Measurements from ENCODE around the gene LMO2. TPM values are rescaled to one million over a fixed set of nuclear protein-coding genes. Genes with fewer than 3 reads are reported as not detected.

The LMO2 gene
- total RNA-seq, 3 donors from 2014 or later (not counting 1 experiment from before 2014, with no cell fraction given), result 2.8 to 9.6 (median 5.6) TPM

DNA sequence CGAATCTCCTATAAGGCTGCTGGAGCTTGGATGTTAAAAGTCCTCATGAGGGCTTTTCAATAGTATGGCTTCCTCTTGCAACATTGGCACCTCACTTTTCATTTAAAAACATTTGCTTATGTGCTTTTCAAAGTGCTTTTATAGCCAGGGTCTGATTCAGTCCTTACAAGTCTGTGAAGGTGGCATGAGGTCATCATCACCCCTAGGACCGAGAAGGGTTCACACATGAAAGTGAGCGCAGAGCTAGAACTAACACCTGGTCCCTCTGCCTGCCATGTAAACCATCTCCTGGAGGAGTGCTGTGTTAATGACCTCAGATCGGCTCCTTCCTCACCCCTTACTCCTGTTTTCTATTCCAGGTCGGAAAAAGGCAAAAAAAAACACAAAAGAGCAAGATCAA lies 12.2 kb upstream of the LMO2 start:
- no peaks in the 10 kb centered on the region for H3K9me3 ChIP-seq (ENCODE audit: control insufficient read depth, insufficient read depth, low read length)
- ATAC-seq (no peak), DNase-seq (no peak)
- H3K27me3 ChIP-seq (ENCODE audit: control insufficient read depth, insufficient read depth, low read length), result peaks cover 7% of the 10 kb centered on the region
- peaks cover 46 to 84% of the 10 kb centered on the region in 2 donors for H3K27me3 Mint-ChIP-seq (ENCODE audit: low read depth in 2 of 2)
- WGBS (ENCODE audit: insufficient coverage), result 77% methylated on average over 5 of the region's 5 CpGs
- H3K27ac ChIP-seq (ENCODE audit: low read length), result no peak overlapping the region
- peaks cover 8% of the 10 kb centered on the region for H3K4me1 ChIP-seq (ENCODE audit: control insufficient read depth, insufficient read depth, low read length)
- TF ChIP-seq, protein P1, sequence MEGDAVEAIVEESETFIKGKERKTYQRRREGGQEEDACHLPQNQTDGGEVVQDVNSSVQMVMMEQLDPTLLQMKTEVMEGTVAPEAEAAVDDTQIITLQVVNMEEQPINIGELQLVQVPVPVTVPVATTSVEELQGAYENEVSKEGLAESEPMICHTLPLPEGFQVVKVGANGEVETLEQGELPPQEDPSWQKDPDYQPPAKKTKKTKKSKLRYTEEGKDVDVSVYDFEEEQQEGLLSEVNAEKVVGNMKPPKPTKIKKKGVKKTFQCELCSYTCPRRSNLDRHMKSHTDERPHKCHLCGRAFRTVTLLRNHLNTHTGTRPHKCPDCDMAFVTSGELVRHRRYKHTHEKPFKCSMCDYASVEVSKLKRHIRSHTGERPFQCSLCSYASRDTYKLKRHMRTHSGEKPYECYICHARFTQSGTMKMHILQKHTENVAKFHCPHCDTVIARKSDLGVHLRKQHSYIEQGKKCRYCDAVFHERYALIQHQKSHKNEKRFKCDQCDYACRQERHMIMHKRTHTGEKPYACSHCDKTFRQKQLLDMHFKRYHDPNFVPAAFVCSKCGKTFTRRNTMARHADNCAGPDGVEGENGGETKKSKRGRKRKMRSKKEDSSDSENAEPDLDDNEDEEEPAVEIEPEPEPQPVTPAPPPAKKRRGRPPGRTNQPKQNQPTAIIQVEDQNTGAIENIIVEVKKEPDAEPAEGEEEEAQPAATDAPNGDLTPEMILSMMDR (IDR thresholded peaks at IDR 0.05), result no peak
- H3K9me3 Mint-ChIP-seq, result no peaks in the 10 kb centered on the region
- H3K4me3 ChIP-seq (ENCODE audit: low read length), result no peak overlapping the region
- peaks cover 0 to 8% of the 10 kb centered on the region in 2 donors for H3K4me1 Mint-ChIP-seq
- H3K36me3 ChIP-seq (ENCODE audit: control insufficient read depth, insufficient read depth, low read length), result no peaks in the 10 kb centered on the region
- no peaks in the 10 kb centered on the region for H3K36me3 Mint-ChIP-seq
- no peak overlapping the region for H3K4me3 Mint-ChIP-seq
- no peak overlapping the region for H3K27ac Mint-ChIP-seq
- intact Hi-C loops (cut with micrococcal nuclease), result no loop called here

DNA sequence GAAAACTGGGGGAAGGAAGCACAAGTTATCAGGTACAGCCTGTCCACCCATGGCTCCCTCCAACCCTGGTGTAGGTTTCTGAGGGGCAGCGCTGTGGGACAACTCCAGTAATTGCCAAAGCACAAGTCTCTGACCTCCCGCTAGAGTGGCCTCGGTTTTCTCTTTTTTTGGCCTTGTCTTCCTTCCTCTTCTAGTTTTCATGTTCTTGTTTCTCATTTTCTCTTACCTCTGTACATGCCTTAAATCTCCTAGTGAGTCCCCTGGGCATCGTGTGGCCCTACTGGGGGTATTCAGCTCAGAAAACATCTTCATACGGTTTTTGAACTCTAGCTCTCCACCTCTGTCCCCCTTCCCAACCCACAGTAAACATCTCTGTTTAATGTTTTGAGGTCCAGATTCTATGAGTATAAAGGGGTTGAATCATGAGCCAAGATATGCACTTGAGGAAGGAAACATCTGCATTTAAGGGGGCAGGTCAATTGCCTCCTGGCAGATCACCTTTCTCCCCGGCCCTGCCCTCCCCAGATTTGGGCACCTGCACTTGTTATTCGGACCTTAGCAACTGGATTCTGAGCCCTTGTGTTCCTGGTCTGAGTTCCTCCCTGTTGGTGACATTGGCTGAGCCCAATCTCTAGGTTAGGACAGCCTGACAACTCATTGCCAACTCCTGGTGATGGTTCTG lies 8.4 kb upstream of the LMO2 start:
- H3K27ac ChIP-seq (ENCODE audit: low read length), result no peak overlapping the region
- no peaks in the 10 kb centered on the region for H3K36me3 Mint-ChIP-seq
- 54% methylated on average over 6 of the region's 7 CpGs for WGBS (ENCODE audit: insufficient coverage)
- H3K27me3 Mint-ChIP-seq (ENCODE audit: low read depth in 2 of 2), result peaks cover 54 to 85% of the 10 kb centered on the region in 2 donors
- DNase-seq, result no peak
- H3K4me1 Mint-ChIP-seq, result peaks cover 0 to 11% of the 10 kb centered on the region in 2 donors
- no peak overlapping the region for H3K4me3 Mint-ChIP-seq
- intact Hi-C loops (cut with micrococcal nuclease), result no loop called here
- no peak for ATAC-seq
- no peak overlapping the region for H3K27ac Mint-ChIP-seq
- H3K4me1 ChIP-seq (ENCODE audit: control insufficient read depth, insufficient read depth, low read length), result peaks cover 22% of the 10 kb centered on the region
- H3K36me3 ChIP-seq (ENCODE audit: control insufficient read depth, insufficient read depth, low read length), result no peaks in the 10 kb centered on the region
- peaks cover 34% of the 10 kb centered on the region for H3K27me3 ChIP-seq (ENCODE audit: control insufficient read depth, insufficient read depth, low read length)
- no peaks in the 10 kb centered on the region for H3K9me3 ChIP-seq (ENCODE audit: control insufficient read depth, insufficient read depth, low read length)
- no peaks in the 10 kb centered on the region for H3K9me3 Mint-ChIP-seq
- TF ChIP-seq, protein P1 (IDR thresholded peaks at IDR 0.05), result no peak
- no peak overlapping the region for H3K4me3 ChIP-seq (ENCODE audit: low read length)

DNA sequence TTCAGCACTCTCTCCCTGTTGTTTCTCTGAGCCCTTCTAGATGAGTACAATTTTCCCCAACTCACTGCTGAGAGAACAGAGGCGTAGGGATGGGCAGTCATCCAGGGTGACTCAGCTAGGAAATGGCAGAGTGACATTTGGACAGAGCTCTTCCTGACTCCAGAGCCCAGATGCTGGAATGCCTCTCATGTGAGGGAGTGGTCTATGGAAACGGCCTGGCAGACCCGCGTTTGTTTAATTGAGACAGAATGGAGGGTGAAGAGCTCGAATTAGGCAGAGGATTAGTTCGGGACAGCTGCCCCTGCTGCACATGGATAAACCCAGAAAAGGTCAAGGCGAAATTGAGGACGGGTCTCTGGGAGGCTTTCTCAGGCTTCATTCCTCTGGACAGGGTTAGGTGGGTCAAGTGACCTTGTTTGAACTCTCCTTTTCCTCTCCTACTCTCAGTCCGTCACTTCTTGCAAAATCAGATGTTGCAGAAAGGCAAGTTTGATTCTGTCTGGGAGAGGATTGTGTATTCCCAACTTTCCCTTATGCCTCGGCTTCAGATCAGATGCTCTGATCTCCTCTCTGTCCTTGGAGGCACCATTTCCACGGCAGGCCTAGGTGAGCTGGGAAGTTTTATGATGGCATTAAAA lies 7.6 kb upstream of the LMO2 start:
- intact Hi-C loops (cut with micrococcal nuclease), result no loop called here
- H3K4me1 Mint-ChIP-seq, result peaks cover 6 to 17% of the 10 kb centered on the region in 2 donors
- WGBS (ENCODE audit: insufficient coverage), result 77% methylated on average over 10 of the region's 11 CpGs
- DNase-seq (no peak), ATAC-seq (no peak)
- peaks cover 51 to 84% of the 10 kb centered on the region in 2 donors for H3K27me3 Mint-ChIP-seq (ENCODE audit: low read depth in 2 of 2)
- no peak overlapping the region for H3K4me3 Mint-ChIP-seq
- Histone ChIP-seq H3K36me3 (ENCODE audit: control insufficient read depth, insufficient read depth, low read length) (no peaks in the 10 kb centered on the region), H3K4me3 (ENCODE audit: low read length) (no peak overlapping the region), H3K27me3 (ENCODE audit: control insufficient read depth, insufficient read depth, low read length) (peaks cover 35% of the 10 kb centered on the region), H3K9me3 (ENCODE audit: control insufficient read depth, insufficient read depth, low read length) (no peaks in the 10 kb centered on the region), H3K27ac (ENCODE audit: low read length) (no peak overlapping the region), H3K4me1 (ENCODE audit: control insufficient read depth, insufficient read depth, low read length) (peaks cover 30% of the 10 kb centered on the region)
- TF ChIP-seq, protein P1 (IDR thresholded peaks at IDR 0.05), result no peak
- no peak overlapping the region for H3K27ac Mint-ChIP-seq
- H3K9me3 Mint-ChIP-seq, result no peaks in the 10 kb centered on the region
- no peaks in the 10 kb centered on the region for H3K36me3 Mint-ChIP-seq

Measured in natural killer cell (primary cell).